Globus pallidus (tissue), 1 donor: ENCODE data around the gene HEXD.
"Not testable (repeated sequence)": the region's sequence is repeated elsewhere in the genome, so short reads cannot be mapped to it uniquely, and the experiment has no call there.

Experiments used
- DNase-seq: peaks from one replicate; pipeline ENCODE4 v3.0.0-alpha.2; 2015; ENCODE audit warnings: low spot score

Gene HEXD

DNA sequence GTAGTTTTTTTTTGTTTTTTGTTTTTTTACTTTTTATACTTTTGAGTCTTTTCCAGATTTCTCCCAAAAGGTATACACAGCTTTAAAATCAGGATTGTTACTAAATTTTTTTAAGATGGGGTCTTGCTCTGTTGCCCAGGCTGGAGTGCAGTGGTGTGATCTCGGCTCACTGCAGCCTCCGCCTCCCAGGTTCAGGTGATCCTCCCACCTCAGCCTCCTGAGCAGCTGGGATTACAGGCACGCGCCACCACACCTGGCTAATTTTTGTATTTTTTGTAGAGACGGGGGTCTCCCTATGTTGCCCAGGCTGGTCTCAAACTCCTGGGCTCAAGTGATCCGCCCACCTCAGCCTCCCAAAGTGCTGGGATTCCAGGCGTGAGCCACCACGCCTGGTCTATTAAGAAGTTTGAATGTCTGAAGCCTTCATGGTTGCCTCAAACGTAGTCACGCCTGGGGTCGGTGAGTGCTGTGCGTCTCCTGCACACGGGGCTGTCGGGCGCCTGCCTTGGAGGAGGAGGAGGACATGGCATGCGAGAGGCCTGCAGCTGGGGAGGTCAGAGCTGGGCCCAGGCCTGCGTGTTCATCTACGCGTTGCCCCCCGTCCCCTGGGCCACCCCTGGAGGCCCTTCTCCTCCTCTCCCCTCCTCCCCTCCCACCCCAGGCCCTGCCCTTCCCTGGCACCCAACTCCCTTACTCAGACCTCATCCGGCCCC, 35.8 kb upstream of the HEXD start:
- not testable (repeated sequence) for DNase-seq

GRCh38 chr17:82382933-82383255, 35.3 kb upstream of the HEXD start:
- DNase-seq, result no peak

DNA sequence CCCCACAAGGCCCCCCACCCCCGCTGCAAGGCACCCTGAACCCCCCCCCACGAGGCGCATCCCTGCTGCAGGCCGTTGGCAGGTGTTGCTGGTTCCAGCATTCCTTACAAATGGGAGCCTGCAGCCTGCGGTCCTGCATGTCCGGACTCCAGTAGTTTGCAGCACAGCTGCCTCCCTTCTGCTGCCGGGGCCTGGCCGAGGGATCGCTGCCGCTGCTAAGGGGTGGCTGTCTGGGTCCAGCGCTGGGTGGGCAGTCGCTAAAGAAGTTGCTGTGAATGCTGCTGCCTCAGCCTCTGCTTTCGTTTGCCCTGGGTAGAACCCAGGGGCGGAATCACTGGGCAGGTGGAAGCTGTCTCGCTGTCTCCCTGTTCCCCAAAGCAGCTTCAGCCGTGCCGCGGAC, 34.7 kb upstream of the HEXD start:
- no peak for DNase-seq

DNA sequence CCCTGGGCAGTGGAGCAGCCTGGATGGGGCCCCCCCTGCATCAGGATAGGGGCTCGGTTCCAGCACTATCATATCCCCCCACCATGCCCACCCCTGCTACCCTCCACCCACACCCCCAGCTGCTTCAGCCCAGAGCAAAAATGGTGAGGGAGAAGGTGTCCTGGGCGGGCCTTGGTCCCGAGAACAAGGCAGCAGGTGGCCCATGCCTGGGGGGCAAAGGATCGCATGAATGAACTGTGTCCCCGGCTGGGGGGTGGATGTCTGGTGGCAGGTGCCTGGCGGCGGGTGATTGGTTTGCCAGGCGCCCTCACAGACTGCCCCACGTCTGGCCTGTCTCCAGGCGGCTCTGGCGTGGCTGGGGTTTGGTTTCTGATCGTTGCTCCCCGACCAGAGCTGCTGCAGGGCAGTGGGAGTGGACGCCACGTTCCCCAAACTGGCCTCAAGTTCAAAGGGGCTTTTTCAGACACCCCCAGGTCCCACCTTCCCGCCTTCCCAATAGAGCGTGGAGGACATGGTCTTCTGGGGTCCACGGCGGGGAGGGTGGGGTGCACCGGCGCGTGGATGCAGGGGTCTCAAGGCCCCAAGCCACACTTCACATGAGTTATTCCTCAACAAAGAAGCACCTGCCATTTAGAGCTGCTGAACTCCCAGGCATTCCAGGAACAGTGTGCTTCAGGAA, 34.0 kb upstream of the HEXD start:
- no peak for DNase-seq

- DNase-seq, result no peak
Observed at GRCh38 chr17:82384730-82385481, 33.2 kb upstream of the HEXD start.

- no peak for DNase-seq
Observed at GRCh38 chr17:82385559-82386254, 32.4 kb upstream of the HEXD start.

GRCh38 chr17:82386255-82386831, 31.8 kb upstream of the HEXD start:
- no peak for DNase-seq

DNA sequence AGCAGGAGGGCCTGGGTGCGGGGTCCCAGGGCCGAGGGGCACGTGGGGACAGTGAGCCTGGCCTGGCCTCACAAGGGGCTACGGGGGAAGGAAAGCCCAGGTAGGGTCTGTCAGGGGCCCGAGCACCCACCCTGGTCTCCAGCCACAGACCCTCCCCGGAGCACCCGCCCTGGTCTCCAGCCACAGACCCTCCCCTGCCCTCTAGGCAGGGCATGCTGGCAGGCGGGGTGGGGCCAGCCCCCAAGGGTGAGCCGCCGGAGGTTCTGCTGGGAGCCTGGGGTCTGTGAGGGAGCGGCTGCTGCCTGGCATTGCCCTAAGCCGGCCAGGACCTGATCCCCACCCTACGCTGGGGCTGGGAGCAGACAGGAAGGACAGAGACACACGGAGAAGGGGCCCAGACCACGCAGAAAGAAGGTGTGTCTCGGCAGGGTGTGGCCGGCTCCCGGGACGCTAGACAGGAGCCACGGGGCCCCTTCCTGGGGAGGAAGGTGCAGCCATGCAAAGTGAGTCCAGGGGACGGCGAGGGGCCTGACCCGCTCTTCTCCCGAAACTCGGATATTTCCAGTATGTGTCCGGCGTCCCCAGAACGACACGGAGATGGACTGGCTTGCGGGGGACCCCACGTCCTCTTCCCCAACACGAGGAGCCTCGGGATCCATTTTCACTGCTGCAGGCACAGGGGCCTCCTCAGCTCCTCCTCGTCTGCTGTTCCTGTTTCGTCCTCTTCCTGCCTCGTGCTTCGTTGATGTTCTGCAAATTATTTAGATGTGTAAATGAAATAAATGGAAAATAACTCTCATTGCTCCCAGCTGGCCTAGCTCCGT, 31.1 kb upstream of the HEXD start:
- no peak for DNase-seq

DNA sequence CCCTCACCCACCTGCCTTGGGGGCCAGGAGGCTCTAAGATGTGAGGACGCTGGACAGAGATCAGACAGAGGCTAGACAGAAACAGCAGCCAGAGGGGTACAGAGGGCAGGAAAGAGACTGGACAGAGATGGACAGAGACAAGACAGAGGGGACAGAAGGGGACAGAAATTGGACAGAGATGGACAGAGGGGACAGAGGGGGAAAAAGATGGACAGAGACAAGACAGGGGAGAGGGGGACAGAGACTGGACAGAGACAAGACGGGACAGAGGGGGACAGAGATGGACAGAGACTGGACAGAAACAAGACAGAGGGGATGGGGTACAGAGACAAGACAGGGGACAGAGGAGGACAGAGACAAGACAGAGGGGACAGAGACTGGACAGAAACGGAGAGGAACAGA, 30.4 kb upstream of the HEXD start:
- no peak for DNase-seq

- DNase-seq, result no peak
Observed at GRCh38 chr17:82388223-82388921, 29.8 kb upstream of the HEXD start.

GRCh38 chr17:82388922-82389283, 29.2 kb upstream of the HEXD start:
- DNase-seq, result no peak

DNA sequence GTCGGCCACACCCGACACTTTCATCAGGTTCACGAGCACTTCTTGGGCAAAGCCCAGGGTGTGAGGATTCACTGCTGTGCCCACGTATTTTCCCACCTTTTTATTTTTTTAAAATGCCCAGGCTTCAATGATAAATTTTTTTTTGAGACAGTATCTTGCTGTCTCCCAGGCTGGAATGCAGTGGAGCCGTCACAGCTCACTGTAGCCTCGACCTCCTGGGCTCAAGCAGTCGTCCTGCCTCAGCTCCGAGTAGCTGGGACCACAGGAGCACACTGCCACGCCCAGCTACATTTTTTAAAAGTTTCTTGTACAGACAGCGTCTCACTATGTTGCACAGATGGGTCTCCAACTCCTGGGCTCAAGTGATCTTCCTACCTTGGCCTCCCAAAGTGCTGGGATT, 28.8 kb upstream of the HEXD start:
- DNase-seq, result no peak

DNA sequence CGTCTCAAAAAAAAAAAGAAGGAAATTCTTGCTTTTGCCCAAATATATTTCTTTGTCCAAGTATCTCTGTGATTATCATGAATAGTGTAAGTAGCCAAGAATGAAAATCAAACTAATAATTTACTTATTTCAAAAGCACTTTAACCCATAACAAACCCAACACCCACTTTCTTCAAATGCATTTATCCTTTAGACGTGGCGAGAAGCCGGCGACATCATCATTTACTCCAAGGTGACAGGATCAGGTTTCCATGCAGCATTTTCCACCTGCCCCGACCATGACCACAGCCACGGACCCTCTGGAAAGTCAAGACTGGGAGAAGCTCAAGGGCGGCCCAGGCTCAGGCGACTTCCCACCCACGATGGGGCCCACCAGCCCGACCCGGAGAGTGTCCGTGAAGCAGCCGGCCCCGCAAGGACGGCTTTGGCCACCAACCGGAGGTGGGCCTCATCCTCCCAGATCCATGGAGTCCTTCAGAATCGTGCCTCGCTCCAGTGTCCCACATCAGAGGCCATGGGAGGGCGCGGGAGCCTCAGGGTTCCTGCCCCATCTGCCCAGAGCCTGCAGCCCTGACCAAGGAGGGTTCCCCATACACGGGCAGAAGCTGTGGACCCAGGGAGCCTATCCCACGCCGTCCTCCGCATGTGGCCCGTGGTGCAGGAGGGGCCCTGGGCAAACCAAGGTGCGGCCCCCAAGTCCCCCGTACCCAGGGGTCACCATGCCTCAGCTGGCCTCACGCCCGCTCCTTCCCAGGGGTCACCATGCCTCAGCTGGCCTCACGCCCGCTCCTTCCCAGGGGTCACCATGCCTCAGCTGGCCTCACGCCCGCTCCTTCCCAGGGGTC, 27.9 kb upstream of the HEXD start:
- no peak for DNase-seq

DNA sequence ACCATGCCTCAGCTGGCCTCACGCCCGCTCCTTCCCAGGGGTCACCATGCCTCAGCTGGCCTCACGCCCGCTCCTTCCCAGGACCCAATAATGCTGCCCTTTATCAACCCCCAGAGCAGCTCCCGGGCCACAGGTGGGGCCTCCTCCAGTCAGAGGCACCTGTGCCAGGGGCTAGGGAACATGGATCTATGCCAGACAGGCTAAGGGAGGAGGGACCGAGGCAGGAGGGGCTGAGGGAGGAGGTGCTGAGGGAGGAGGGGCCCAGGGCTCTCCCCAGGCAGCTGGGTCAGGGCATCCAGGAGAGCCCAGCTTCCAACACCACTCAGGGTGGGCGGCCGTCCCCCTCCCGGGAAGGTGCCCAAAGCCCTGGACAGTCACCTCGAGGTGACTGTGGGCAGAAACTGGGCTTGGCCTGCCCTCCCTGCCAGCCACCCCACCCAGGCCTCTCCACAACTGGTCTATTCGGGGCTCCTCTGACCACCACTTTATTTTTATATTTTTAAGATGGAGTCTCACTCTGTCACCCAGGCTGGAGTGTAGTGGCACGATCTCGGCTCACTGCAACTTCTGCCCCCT, 27.2 kb upstream of the HEXD start:
- DNase-seq, result no peak

DNA sequence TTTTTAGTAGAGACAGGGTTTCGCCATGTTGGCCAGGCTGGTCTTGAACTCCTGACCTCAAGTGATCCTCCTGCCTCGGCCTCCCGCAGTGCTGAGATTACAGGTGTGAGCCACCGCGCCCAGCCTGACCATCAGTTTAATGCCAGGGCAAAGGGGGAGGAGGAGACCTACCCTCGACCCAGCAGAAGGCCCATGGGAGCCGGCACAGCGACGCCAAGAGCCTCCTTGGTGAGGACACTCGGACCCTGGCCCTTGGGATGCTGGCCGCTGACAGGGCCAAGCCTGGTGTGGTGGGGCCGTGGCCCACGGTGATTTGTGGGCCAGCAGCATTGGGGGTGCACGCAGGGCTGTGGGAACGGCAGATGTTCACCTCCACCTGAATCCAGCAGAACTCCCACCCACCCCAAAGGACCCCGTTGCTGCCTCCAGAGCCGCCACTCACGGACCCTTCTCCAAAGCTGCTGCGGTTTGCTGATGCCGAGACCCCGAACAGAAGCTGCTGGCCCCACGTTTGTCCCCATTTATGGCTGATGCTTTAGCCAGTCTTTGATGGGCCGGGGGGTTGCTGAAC, 26.6 kb upstream of the HEXD start:
- no peak for DNase-seq

DNA sequence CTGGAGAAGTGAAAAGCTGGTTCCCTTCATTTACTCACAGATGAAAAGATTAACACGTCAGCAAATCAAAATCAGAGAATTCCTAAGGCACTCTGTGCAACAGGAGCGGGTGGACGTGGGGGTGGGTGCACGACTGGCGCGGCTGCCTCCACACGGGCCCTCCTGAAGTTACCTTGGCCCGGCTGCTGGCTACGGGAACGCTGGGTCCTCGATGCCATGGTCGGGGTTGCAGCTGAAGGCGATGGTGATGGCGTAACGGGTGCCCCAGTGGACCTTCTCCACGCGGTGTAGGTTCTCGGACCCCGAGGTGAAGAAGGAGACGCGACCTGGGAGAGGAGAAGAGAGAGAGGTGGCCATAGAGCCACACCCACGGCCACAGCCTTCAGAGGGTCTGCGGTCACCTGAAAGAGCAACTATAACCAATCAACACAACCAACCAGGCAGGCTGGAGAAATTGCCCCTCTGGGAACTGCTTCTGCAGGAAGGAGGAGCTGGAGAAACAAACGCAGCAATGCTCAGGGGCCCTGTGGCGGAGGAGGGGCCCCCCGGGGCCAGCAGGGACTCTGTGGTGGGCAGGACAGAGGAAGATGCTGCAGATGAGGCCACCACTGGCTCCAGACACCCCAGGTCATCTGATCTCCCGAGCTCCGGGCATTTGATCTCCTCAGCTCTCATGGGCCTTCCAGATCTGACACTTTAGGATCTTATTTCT, 25.8 kb upstream of the HEXD start:
- no peak for DNase-seq

DNA sequence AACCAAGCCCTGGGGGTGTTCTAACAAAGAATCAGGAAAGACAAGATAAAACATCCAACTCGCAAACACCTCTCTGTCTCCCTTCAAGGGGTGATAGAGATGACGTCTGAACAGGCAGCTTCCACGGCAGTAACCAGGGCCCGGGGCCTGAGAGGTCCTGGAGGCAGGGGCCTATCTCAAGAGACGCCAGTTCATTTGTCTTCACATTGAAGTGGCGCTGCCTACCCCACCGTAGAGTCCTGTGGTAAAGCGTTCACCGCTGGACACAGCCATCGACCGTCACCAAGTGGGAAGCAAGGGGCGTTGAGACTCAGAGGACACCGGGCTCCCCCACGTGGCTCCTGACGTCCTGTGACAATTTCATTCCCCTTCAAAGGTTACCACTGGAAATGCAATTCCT, 25.2 kb upstream of the HEXD start:
- no peak for DNase-seq

GRCh38 chr17:82394278-82394677, 23.9 kb upstream of the HEXD start:
- DNase-seq, result no peak
